A549 (cell line): ENCODE results near the gene GTF2IRD1. TPM values are rescaled to one million over a fixed set of nuclear protein-coding genes. Genes with fewer than 3 reads are reported as not detected.

Source experiments
- ATAC-seq, 2 experiments: fragments of 200-7000 bp in 1 of 2; fragments of >200 bp in 1 of 2; cut with Nextera tagmentation in 1 of 2; cut with Tn5 transposase in 1 of 2; 3 replicates each; pipeline versions ENCODE4 v1.8.0 to v1.9.1; 2018 to 2020; ENCODE audit warnings: mild to moderate bottlenecking in 1 of 2, moderate library complexity in 1 of 2
- CTCF ChIA-PET: fragments of 300-600 bp; sonication (Branson Sonifier 250); formaldehyde crosslinking; extraction: SDS; loops from one replicate; lab custom pipeline; 2021; ENCODE audit warnings: antibody characterized with exemption, inconsistent platforms; lab: Yijun Ruan, JAX
- POLR2A ChIA-PET: fragments of 350-600 bp; formaldehyde crosslinking; extraction: SDS; loops from one replicate; lab custom pipeline; 2021; ENCODE audit warnings: antibody characterized with exemption, inconsistent platforms; lab: Yijun Ruan, JAX
- DNase-seq, 2 experiments: peaks; one replicate each; pipeline versions ENCODE4 v3.0.0 to v3.0.0-alpha.2; 2011 to 2016; ENCODE audit warnings: low read depth in 1 of 2, low spot score in 1 of 2
- FAIRE-seq: peaks from 2 replicates; lab custom pipeline; 2011; peaks lifted over from hg19 to GRCh38; lab: Jason Lieb, UNC
- H3K27ac ChIP-seq, 2 experiments: fragments of >200 bp; sonication (Bioruptor Twin); formaldehyde crosslinking; 3 replicates each; pipeline ENCODE4 v1.5.1; 2016 to 2017
- H3K4me1 ChIP-seq: fragments of >200 bp; sonication (Bioruptor Twin); formaldehyde crosslinking; 3 replicates; pipeline ENCODE4 v1.6.1; 2016
- H3K4me2 ChIP-seq: fragments of >200 bp; sonication (Bioruptor Twin); formaldehyde crosslinking; 3 replicates; pipeline ENCODE4 v1.6.1; 2016
- H3K4me3 ChIP-seq: fragments of >200 bp; sonication (Bioruptor Twin); formaldehyde crosslinking; 3 replicates; pipeline ENCODE4 v1.5.1; 2016
- H3K9me3 ChIP-seq: fragments of >200 bp; sonication (Bioruptor Twin); formaldehyde crosslinking; 3 replicates; pipeline ENCODE4 v1.6.1; 2016
- CEBPB ChIP-seq, 2 experiments: fragments of >200 bp in 1 of 2; sonication (Bioruptor Twin) in 1 of 2; formaldehyde crosslinking in 1 of 2; IDR thresholded peaks; 2 replicates each; pipeline ENCODE4 v1.6.1; 2012 to 2016
- CTCF ChIP-seq: fragments of >200 bp; sonication (Bioruptor Twin); formaldehyde crosslinking; IDR thresholded peaks from 3 replicates; pipeline ENCODE4 v1.5.1; 2016
- ELK1 ChIP-seq: fragments of 150-350 bp; IDR thresholded peaks from 2 replicates; pipeline ENCODE4 v1.6.1; 2014; ENCODE audit warnings: low read depth, mild to moderate bottlenecking, low read length
- EP300 ChIP-seq, 2 experiments: fragments of >200 bp; sonication (Bioruptor Twin); formaldehyde crosslinking; IDR thresholded peaks; 2 replicates in 1 of 2; 3 replicates in 1 of 2; pipeline ENCODE4 v1.6.1; 2016 to 2017
- FOSL2 ChIP-seq, 2 experiments: fragments of 450-650 bp in 1 of 2; fragments of >200 bp in 1 of 2; sonication (Bioruptor Twin) in 1 of 2; formaldehyde crosslinking; IDR thresholded peaks; 2 replicates each; pipeline versions ENCODE4 v1.5.0 to v1.6.1; 2016 to 2020; ENCODE audit warnings: mild to moderate bottlenecking in 1 of 2, moderate library complexity in 1 of 2
- HDAC2 ChIP-seq: fragments of 200-600 bp; sonication (generic); IDR thresholded peaks from 2 replicates; pipeline ENCODE4 v1.6.1; 2016
- JUN ChIP-seq, 2 experiments: fragments of >200 bp; sonication (Bioruptor Twin); formaldehyde crosslinking; IDR thresholded peaks; 2 replicates in 1 of 2; 3 replicates in 1 of 2; pipeline ENCODE4 v1.6.1; 2016 to 2017
- KDM1A ChIP-seq: fragments of 200-600 bp; sonication (generic); IDR thresholded peaks from 2 replicates; pipeline ENCODE4 v1.6.1; 2016; ENCODE audit warnings: low read depth, mild to moderate bottlenecking
- MAFK ChIP-seq: fragments of 450-650 bp; IDR thresholded peaks from 2 replicates; pipeline ENCODE4 v1.6.1; 2014; ENCODE audit not compliant: partially characterized antibody
- MAX ChIP-seq: IDR thresholded peaks from 2 replicates; pipeline ENCODE4 v1.6.1; 2012
- MAZ ChIP-seq: fragments of 150-350 bp; IDR thresholded peaks from 2 replicates; pipeline ENCODE4 v1.6.1; 2014; ENCODE audit warnings: antibody characterized with exemption, low read depth, low read length, borderline replicate concordance
- PHF8 ChIP-seq: fragments of 200-600 bp; sonication (generic); IDR thresholded peaks from 2 replicates; pipeline ENCODE4 v1.6.1; 2016; ENCODE audit warnings: low read depth, mild to moderate bottlenecking, antibody characterized with exemption, moderate library complexity, borderline replicate concordance
- POLR2A ChIP-seq: IDR thresholded peaks from 2 replicates; pipeline ENCODE4 v1.6.1; 2012; ENCODE audit warnings: mild to moderate bottlenecking, low read length
- POLR2AphosphoS2 ChIP-seq: conservative IDR thresholded peaks from 2 replicates; pipeline ENCODE4 v1.6.1; 2012; ENCODE audit warnings: low read length, improper control_type of control experiment, inconsistent platforms
- RNF2 ChIP-seq: fragments of 200-600 bp; sonication (generic); IDR thresholded peaks from 2 replicates; pipeline ENCODE4 v1.6.1; 2016; ENCODE audit warnings: low read depth, mild to moderate bottlenecking, antibody characterized with exemption, moderate library complexity, borderline replicate concordance
- SREBF2 ChIP-seq: fragments of 450-650 bp; IDR thresholded peaks from 2 replicates; pipeline ENCODE4 v1.6.1; 2014; ENCODE audit warnings: mild to moderate bottlenecking, moderate library complexity
- ZFP36 ChIP-seq: fragments of 450-650 bp; IDR thresholded peaks from 2 replicates; pipeline ENCODE4 v1.6.1; 2014; ENCODE audit warnings: borderline replicate concordance; ENCODE audit not compliant: partially characterized antibody
- WGBS: methylation state at CpG from one replicate; pipeline ENCODE4 v1.1.6; 2017; ENCODE audit errors: missing lambda C conversion rate; 5-methylcytosine and 5-hydroxymethylcytosine counted together
- polyA plus RNA-seq, 4 experiments: library from polyadenylated mRNA; depleted of rRNA in 3 of 4; stranded (reverse); fragments of >200 nt; fragmentation: RNase III in 1 of 4; extraction: RNeasy Plus Mini Kit Qiagen cat#74134 plus additional on column Dnase treatment in 1 of 4; gene quantifications; 2 replicates in 3 of 4; 3 replicates in 1 of 4; pipeline ENCODE4 v1.2.3, GENCODE V29; 2011 to 2017

GTF2IRD1 gene
- polyA plus RNA-seq, 2 of the 4 experiments (the other 2 are of a cell fraction) = 19.9 to 20.5 TPM

GRCh38 chr7:74579800-74580685, 126.3 kb downstream of the GTF2IRD1 start (continued):
- TF ChIP-seq MAFK (peak; percentile 35), PHF8 (no peak)
- TF ChIP-seq, all 56 proteins: peak for 13

GRCh38 chr7:74581916-74582440, 128.3 kb downstream of the GTF2IRD1 start:
- H3K27ac ChIP-seq = peak overlapping the region; percentile 95 to 100
- no peak for TF ChIP-seq MAZ
- no peak for TF ChIP-seq PHF8
- TF ChIP-seq FOSL2 (IDR thresholded peaks at IDR 0.05) = no peak
- no peak for TF ChIP-seq FOSL2 (CRISPR knock-in tag; IDR thresholded peaks at IDR 0.05)
- TF ChIP-seq RNF2 = no peak
- TF ChIP-seq POLR2A = no peak
- TF ChIP-seq MAX = no peak
- TF ChIP-seq SREBF2 = no peak
- H3K4me1 ChIP-seq = peaks cover 81% of the 10 kb centered on the region
- POLR2A ChIA-PET = no interaction called here
- H3K9me3 ChIP-seq = no peaks in the 10 kb centered on the region
- H3K4me3 ChIP-seq = no peak overlapping the region
- ATAC-seq (no peak), DNase-seq (no peak), FAIRE-seq (no peak)
- WGBS = 86% methylated on average over 12 of the region's 12 CpGs
- CTCF ChIA-PET = interaction anchor here (0.6 to 6.7 kb wide), 4 partner anchors 15 to 1042 kb away, joined by 3 to 41 read pairs (median 6); no protein-coding TSS in a partner anchor
- H3K4me2 ChIP-seq = no peak overlapping the region

DNA sequence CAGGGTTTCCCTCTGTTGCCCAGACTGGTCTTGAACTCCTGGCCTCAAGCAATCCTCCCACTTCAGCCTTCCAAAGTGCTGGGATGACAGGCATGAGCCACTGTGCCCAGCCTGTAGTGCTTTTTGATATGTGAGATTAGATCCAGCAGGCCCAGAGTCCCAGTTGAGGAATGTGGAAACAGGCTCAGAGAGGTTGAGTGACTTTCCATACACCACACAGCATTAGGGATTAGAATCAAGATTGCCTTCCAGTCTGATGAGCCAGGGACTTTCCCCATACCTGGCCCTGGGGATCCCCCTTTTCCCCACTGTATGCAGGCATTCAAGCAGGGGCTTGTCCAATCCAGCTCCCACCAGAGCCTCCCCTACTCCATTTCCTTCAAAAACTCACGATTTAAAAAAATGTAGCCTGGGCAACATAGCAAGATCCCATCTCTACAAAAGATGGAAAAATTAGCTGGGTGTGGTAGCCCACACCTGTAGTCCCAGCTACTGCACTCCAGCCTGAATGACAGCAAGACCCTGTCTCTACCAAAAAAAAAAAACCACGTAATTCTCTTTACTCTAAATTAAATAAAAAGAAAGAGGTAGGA, 128.8 kb downstream of the GTF2IRD1 start:
- Histone ChIP-seq H3K4me1 (peaks cover 84% of the 10 kb centered on the region), H3K27ac (peak overlapping the region; percentile 95 to 100; a peak in 5 of 6 replicates), H3K4me2 (no peak overlapping the region), H3K4me3 (no peak overlapping the region), H3K9me3 (no peaks in the 10 kb centered on the region)
- CTCF ChIA-PET = interaction anchor here (0.6 to 2.4 kb wide), 4 partner anchors 16 to 1043 kb away, joined by 3 to 10 read pairs (median 6); no protein-coding TSS in a partner anchor
- no peak for TF ChIP-seq MAX
- no peak for TF ChIP-seq POLR2AphosphoS2
- TF ChIP-seq JUN (IDR thresholded peaks at IDR 0.05) = peak in 1 of 2 experiments; percentile 31; a peak in 1 of 5 replicates
- TF ChIP-seq HDAC2 = peak; percentile 84
- TF ChIP-seq KDM1A = peak; percentile 95
- TF ChIP-seq ZFP36 = peak; percentile 89
- no peak for TF ChIP-seq EP300 (IDR thresholded peaks at IDR 0.05)
- no peak for FAIRE-seq
- DNase-seq = no peak
- POLR2A ChIA-PET = no interaction called here
- no peak for ATAC-seq
- 91% methylated on average over 2 of the region's 2 CpGs for WGBS

- ChIA-PET POLR2A (no interaction called here), CTCF (interaction anchor here (0.9 to 2.0 kb wide), 4 partner anchors 12 to 170 kb away, joined by 4 to 10 read pairs (median 4); no protein-coding TSS in a partner anchor)
- no peak for FAIRE-seq
Measured at GRCh38 chr7:74583630-74584029, 129.9 kb downstream of the GTF2IRD1 start.

More at GRCh38 chr7:74583630-74584029, 129.9 kb downstream of the GTF2IRD1 start:
- DNase-seq (no peak), ATAC-seq (no peak)
- H3K4me1 ChIP-seq = peaks cover 89% of the 10 kb centered on the region
- no peaks in the 10 kb centered on the region for H3K9me3 ChIP-seq
- no peak overlapping the region for H3K4me3 ChIP-seq
- 84% methylated on average over 8 of the region's 8 CpGs for WGBS
- H3K27ac ChIP-seq = peak overlapping the region; percentile 30 to 95; a peak in 4 of 6 replicates
- no peak for TF ChIP-seq ELK1
- no peak for TF ChIP-seq CEBPB (IDR thresholded peaks at IDR 0.05)
- no peak for TF ChIP-seq SREBF2
- no peak for TF ChIP-seq CTCF
- TF ChIP-seq ZFP36 = peak; percentile 37
- no peak for TF ChIP-seq FOSL2 (IDR thresholded peaks at IDR 0.05)
- TF ChIP-seq FOSL2 (CRISPR knock-in tag; IDR thresholded peaks at IDR 0.05) = no peak
- H3K4me2 ChIP-seq = no peak overlapping the region
